HepG2 (cell line): ENCODE data around the gene SFI1. TPM values are rescaled to one million over a fixed set of nuclear protein-coding genes. Genes with fewer than 3 reads are reported as not detected.

Experiments
- ATAC-seq: fragments of 200-7000 bp; cut with Tn5 transposase; 3 replicates; pipeline ENCODE4 v1.9.1; 2020; ENCODE audit warnings: mild to moderate bottlenecking, moderate library complexity
- BruUV-seq: library from RNA; stranded (reverse); fragments of 400-500 nt; replicated peaks from 2 replicates; lab custom pipeline; 2021; lab: Mats Ljungman, UMichigan
- CTCF ChIA-PET: fragments of 300-600 bp; formaldehyde crosslinking; extraction: SDS; loops from one replicate; lab custom pipeline; 2021; ENCODE audit warnings: low total read pairs, inconsistent platforms, low intra/inter-chr PET ratio; lab: Yijun Ruan, JAX
- POLR2A ChIA-PET: fragments of 350-600 bp; sonication (Branson Sonifier 250); formaldehyde crosslinking; loops from one replicate; lab custom pipeline; 2020; ENCODE audit warnings: antibody characterized with exemption, inconsistent platforms; lab: Yijun Ruan, JAX
- DNase-seq: peaks from one replicate; pipeline ENCODE4 v3.0.0-alpha.2; 2015; ENCODE audit warnings: low spot score
- FAIRE-seq: peaks from 3 replicates; lab custom pipeline; 2011; peaks lifted over from hg19 to GRCh38; lab: Jason Lieb, UNC
- H2AFZ ChIP-seq: one replicate; pipeline ENCODE4 v1.6.1; 2011; ENCODE audit warnings: low read length, inconsistent platforms
- H3K27ac ChIP-seq: fragments of 300-600 bp; 3 replicates; pipeline ENCODE4 v1.8.0; 2011; ENCODE audit warnings: mixed run types, mild to moderate bottlenecking, mixed read lengths, low read length, inconsistent platforms; ENCODE audit not compliant: insufficient read depth; ENCODE audit errors: extremely low read length
- H3K27me3 ChIP-seq, 2 experiments: fragments of 200-600 bp in 1 of 2; 2 replicates in 1 of 2; 3 replicates in 1 of 2; pipeline versions ENCODE4 v1.6.0 to v1.8.0; 2011; ENCODE audit warnings: low read length in 2 of 2, mild to moderate bottlenecking in 2 of 2, moderate library complexity in 2 of 2, inconsistent platforms in 1 of 2; ENCODE audit not compliant: insufficient read depth in 2 of 2, control insufficient read depth in 1 of 2
- H3K36me3 ChIP-seq, 2 experiments: fragments of 200-600 bp in 1 of 2; replicated peaks in 1 of 2; 2 replicates in 1 of 2; 3 replicates in 1 of 2; pipeline versions ENCODE4 v1.5.1 to v1.8.0; 2011; ENCODE audit warnings: low read length in 2 of 2, inconsistent platforms in 1 of 2; ENCODE audit not compliant: insufficient read depth in 2 of 2, control insufficient read depth in 1 of 2
- H3K4me1 ChIP-seq: 2 replicates; pipeline ENCODE4 v1.5.1; 2012; ENCODE audit warnings: low read length, inconsistent platforms; ENCODE audit not compliant: insufficient read depth
- H3K4me2 ChIP-seq: 2 replicates; pipeline ENCODE4 v1.6.0; 2011; ENCODE audit warnings: low read depth, low read length, inconsistent platforms
- H3K4me3 ChIP-seq, 3 experiments: fragments of 200-600 bp in 1 of 3; sonication (generic), shearing (Covaris generic) in 1 of 3; replicated peaks in 1 of 3; 2 replicates each; pipeline ENCODE4 v1.5.1; 2011 to 2016; ENCODE audit warnings: low read length in 3 of 3, inconsistent platforms in 2 of 3, low read depth in 2 of 3, mild to moderate bottlenecking in 2 of 3, control low read depth in 1 of 3, mixed read lengths in 1 of 3; ENCODE audit not compliant: insufficient read depth in 1 of 3
- H3K79me2 ChIP-seq: one replicate; pipeline ENCODE4 v1.6.1; 2011; ENCODE audit warnings: low read length, inconsistent platforms; ENCODE audit not compliant: insufficient read depth
- H3K9ac ChIP-seq: 2 replicates; pipeline ENCODE4 v1.6.0; 2011; ENCODE audit warnings: mild to moderate bottlenecking, low read depth, low read length, inconsistent platforms; ENCODE audit not compliant: insufficient read depth
- H3K9me3 ChIP-seq: 2 replicates; pipeline ENCODE4 v1.5.1; 2012; ENCODE audit warnings: mild to moderate bottlenecking, low read length
- H4K20me1 ChIP-seq: 2 replicates; pipeline ENCODE4 v1.6.0; 2011; ENCODE audit warnings: inconsistent platforms, mild to moderate bottlenecking, low read length, moderate library complexity; ENCODE audit not compliant: insufficient read depth
- KDM5A ChIP-seq: fragments of 200-600 bp; sonication (generic); IDR thresholded peaks from 2 replicates; pipeline ENCODE4 v1.7.0; 2018; ENCODE audit warnings: antibody characterized with exemption, mild to moderate bottlenecking, low read length, borderline replicate concordance
- MAX ChIP-seq: IDR thresholded peaks from 2 replicates; pipeline ENCODE4 v1.6.1; 2012; ENCODE audit warnings: inconsistent platforms
- POLR2AphosphoS5 ChIP-seq: IDR thresholded peaks from 2 replicates; pipeline ENCODE4 v1.6.1; 2012; ENCODE audit warnings: low read depth, low read length
- RBFOX2 ChIP-seq: fragments of 200-400 bp; formaldehyde crosslinking; IDR thresholded peaks from 2 replicates; pipeline ENCODE4 v1.6.1; 2017; ENCODE audit warnings: low read depth, mild to moderate bottlenecking, low read length
- RFX3 ChIP-seq: IDR thresholded peaks from 2 replicates; pipeline ENCODE4 v1.6.1; 2016; ENCODE audit warnings: missing biosample characterization, missing genetic modification reagents
- SP2 ChIP-seq: sonication (generic); formaldehyde crosslinking; IDR thresholded peaks from 2 replicates; pipeline ENCODE4 v1.5.1; 2020; ENCODE audit warnings: mild to moderate bottlenecking, missing genetic modification reagents
- ZKSCAN5 ChIP-seq: sonication (generic); formaldehyde crosslinking; IDR thresholded peaks from 2 replicates; pipeline ENCODE4 v1.5.1; 2020; ENCODE audit warnings: mild to moderate bottlenecking, missing genetic modification reagents
- ZNF510 ChIP-seq: sonication (generic); formaldehyde crosslinking; IDR thresholded peaks from 2 replicates; pipeline ENCODE4 v1.4.0; 2020; ENCODE audit warnings: low read depth, mild to moderate bottlenecking, missing genetic modification reagents
- ZNF607 ChIP-seq: sonication (generic); formaldehyde crosslinking; IDR thresholded peaks from 2 replicates; pipeline ENCODE4 v1.5.1; 2020; ENCODE audit warnings: missing genetic modification reagents, mild to moderate bottlenecking, borderline replicate concordance
- ZNF776 ChIP-seq: sonication (generic); formaldehyde crosslinking; IDR thresholded peaks from 2 replicates; pipeline ENCODE4 v1.4.0; 2020; ENCODE audit warnings: mild to moderate bottlenecking, missing genetic modification reagents
- ZSCAN22 ChIP-seq: sonication (generic); formaldehyde crosslinking; IDR thresholded peaks from 2 replicates; pipeline ENCODE4 v1.4.0; 2020; ENCODE audit warnings: mild to moderate bottlenecking, missing genetic modification reagents
- WGBS: methylation state at CpG from one replicate; pipeline ENCODE4 v1.1.6; 2017; ENCODE audit warnings: low lambda C conversion rate; 5-methylcytosine and 5-hydroxymethylcytosine counted together
- in situ Hi-C: cut with HindIII; loops from 2 replicates; pipeline ENCODE4 v1.10.0; 2017; ENCODE audit warnings: low pct_unique_long_range_greater_than_20kb; ENCODE audit not compliant: extremely low pct_ligation_motif_present
- intact Hi-C: fragments of 100-400 bp; cut with micrococcal nuclease; formaldehyde crosslinking; loops from one replicate; pipeline ENCODE4 v1.10.0; 2022; ENCODE audit not compliant: unreplicated experiment
- polyA plus RNA-seq, 8 experiments: library from polyadenylated mRNA; depleted of rRNA in 3 of 8; stranded (reverse) in 7 of 8; unstranded in 1 of 8; fragments of >200 nt; fragmentation: Illumina TruSeq in 4 of 8; extraction: Trizol in 4 of 8; gene quantifications; 2 replicates each; pipeline versions ENCODE4 v1.2.1 to v1.2.3, GENCODE V29; 2011 to 2016; ENCODE audit warnings: low read depth in 4 of 8, missing spikeins in 1 of 8, mixed read lengths in 1 of 8; ENCODE audit not compliant: insufficient read depth in 1 of 8
- total RNA-seq, 5 experiments: library from RNA; depleted of rRNA; stranded (reverse); fragments of >200 nt; fragmentation: Illumina TruSeq; extraction: Trizol; gene quantifications; 2 replicates each; pipeline ENCODE4 v1.2.3, GENCODE V29; 2016; ENCODE audit warnings: low read depth in 1 of 5

The SFI1 gene
- total and polyA plus RNA-seq, 2 of the 13 experiments (the other 11 are each of a cell fraction or from before 2014, with no cell fraction given): 20.5 to 40.1 TPM

GRCh38 chr22:31613286-31613903 lies 117.1 kb downstream of the SFI1 start (continued):
- TF ChIP-seq SP2: no peak
- TF ChIP-seq RFX3 (CRISPR knock-in tag): no peak
- TF ChIP-seq ZNF776: no peak
- TF ChIP-seq ZKSCAN5 (CRISPR knock-in tag): peak; percentile 81
- 0 out of 2 replicates have a peak, but pooled peaks have one; percentile 33 for TF ChIP-seq MAX
- TF ChIP-seq ZNF510 (CRISPR knock-in tag): no peak
- peak; percentile 55 for TF ChIP-seq RBFOX2
- no peak for TF ChIP-seq KDM5A
- TF ChIP-seq ZNF607 (CRISPR knock-in tag): no peak

- POLR2A ChIA-PET: interaction anchor here (0.8 kb wide), 1 partner anchor 154 kb away, joined by 3 read pairs; no protein-coding TSS in a partner anchor
- H3K9ac ChIP-seq: no peak overlapping the region
- 93% methylated on average over 10 of the region's 10 CpGs for WGBS
- no peak overlapping the region for H3K4me3 ChIP-seq
- no TSS peak for BruUV-seq
- H2AFZ ChIP-seq: no peak overlapping the region
- no peak for FAIRE-seq
- DNase-seq: no peak
- in situ Hi-C loops (loop anchor here (5.0 kb wide), 1 partner anchor 52 kb away; no protein-coding TSS in a partner anchor), intact Hi-C loops (no loop called here)
- peaks cover 10% of the 10 kb centered on the region; the same call in 1 of the 2 replicates for H4K20me1 ChIP-seq
- no peaks in the 10 kb centered on the region for H3K79me2 ChIP-seq
- no peak overlapping the region for H3K27ac ChIP-seq
- H3K9me3 ChIP-seq: no peaks in the 10 kb centered on the region
- peaks cover 22 to 35% of the 10 kb centered on the region in 2 experiments; a peak in 4 of 5 replicates for H3K36me3 ChIP-seq
- no peak overlapping the region for H3K4me2 ChIP-seq
- TF ChIP-seq POLR2AphosphoS5 (peak; percentile 29; the same call in 1 of the 2 replicates), ZSCAN22 (no peak)
- CTCF ChIA-PET: no interaction called here
- no peaks in the 10 kb centered on the region for H3K27me3 ChIP-seq
- H3K4me1 ChIP-seq: peaks cover 40% of the 10 kb centered on the region
- no peak for ATAC-seq
Measured at GRCh38 chr22:31613904-31614296, 117.6 kb downstream of the SFI1 start.
